Measurements from ENCODE around the gene HYI. TPM values are rescaled to one million over a fixed set of nuclear protein-coding genes. Genes with fewer than 3 reads are reported as not detected.
"Not testable (repeated sequence)": the region's sequence is repeated elsewhere in the genome, so short reads cannot be mapped to it uniquely, and the experiment has no call there.

HYI gene
- total and polyA plus RNA-seq, 2 donors from 2014 or later: 50.5 to 91.2 TPM

DNA sequence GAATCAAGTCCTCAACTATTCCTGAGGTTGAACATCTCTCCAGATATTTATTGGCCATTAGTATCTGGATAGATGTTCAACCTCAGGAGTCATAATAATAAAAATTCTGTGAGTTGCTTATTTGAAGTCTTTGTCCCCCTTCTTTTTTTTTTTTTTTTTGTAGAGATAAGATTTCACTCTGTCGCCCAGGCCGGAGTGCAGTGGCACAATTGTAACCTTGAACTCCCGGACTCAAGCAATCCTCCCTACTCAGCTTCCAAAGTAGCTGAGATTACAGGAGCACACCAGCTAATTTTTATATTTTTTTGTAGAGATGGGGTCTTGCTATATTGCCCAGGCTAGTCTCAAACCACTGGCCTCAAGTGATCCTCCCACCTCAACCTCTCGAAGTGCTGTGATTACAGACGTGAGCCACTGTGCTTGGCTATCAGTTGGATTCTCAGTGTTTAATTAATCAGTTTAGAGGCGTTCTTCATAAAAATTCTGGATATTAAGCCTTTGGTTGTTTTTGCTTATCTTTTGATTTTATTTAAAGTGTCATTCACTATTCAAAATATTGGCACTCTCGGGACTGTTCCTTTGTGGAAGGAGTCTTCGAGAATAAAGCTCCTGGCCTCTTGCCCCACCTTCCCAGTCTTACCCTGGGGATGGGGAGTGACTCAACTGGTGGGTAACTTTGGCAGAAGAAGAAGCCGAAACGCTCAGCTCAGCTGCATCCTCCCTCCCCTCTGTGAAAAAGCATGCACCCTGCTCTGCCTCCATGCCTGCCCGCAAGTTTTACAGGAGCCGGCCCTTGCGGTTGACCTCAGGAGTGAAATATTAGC, 11.2 kb upstream of the HYI start:
- FAIRE-seq (no peak), DNase-seq (no peak)
- TF ChIP-seq CTCF (IDR thresholded peaks at IDR 0.05; ENCODE audit: borderline replicate concordance, extremely low read depth, insufficient read depth): no peak
- no peak overlapping the region for H3K4me3 ChIP-seq (ENCODE audit: low read length in 3 of 3)
- H3K4me1 ChIP-seq (ENCODE audit: control insufficient read depth in 2 of 3, insufficient read depth in 2 of 3, low read depth in 1 of 3, low read length in 3 of 3): no peaks in the 10 kb centered on the region
- intact Hi-C loops (cut with DNase I): no loop called here
- H3K36me3 ChIP-seq (ENCODE audit: control insufficient read depth in 2 of 3, insufficient read depth in 3 of 3, low read length in 3 of 3): no peaks in the 10 kb centered on the region
- no peaks in the 10 kb centered on the region for H3K9me3 ChIP-seq (ENCODE audit: control insufficient read depth in 2 of 3, insufficient read depth in 1 of 3, low read length in 3 of 3)
- H3K9ac ChIP-seq (ENCODE audit: low read length in 3 of 3): no peak overlapping the region
- no peak overlapping the region for H3K27ac ChIP-seq (ENCODE audit: low read depth in 2 of 2, low read length in 2 of 2)
- H3K27me3 ChIP-seq (ENCODE audit: control insufficient read depth, insufficient read depth, low read length): no peaks in the 10 kb centered on the region

DNA sequence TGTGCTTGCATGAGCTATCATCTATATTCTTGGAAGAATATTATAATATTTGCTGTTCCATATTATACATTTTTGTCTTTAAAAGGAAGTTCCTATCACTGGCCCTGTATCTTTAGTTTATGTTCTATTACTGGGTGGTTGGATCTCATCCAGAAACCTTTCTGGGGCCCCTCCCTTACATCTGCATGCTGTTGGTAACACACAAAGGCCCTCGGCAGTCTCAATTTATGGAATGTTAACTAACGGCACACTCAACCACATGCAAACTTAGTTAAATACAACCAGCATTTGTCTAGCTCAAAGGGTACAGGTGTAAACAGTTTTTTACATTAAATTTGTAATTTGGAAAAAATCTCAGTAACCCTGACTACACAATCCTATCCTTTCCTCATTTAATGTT, 9.7 kb upstream of the HYI start:
- no peaks in the 10 kb centered on the region for H3K36me3 ChIP-seq (ENCODE audit: control insufficient read depth in 2 of 3, insufficient read depth in 3 of 3, low read length in 3 of 3)
- H3K4me1 ChIP-seq (ENCODE audit: control insufficient read depth in 2 of 3, insufficient read depth in 2 of 3, low read depth in 1 of 3, low read length in 3 of 3): no peaks in the 10 kb centered on the region
- no peak overlapping the region for H3K9ac ChIP-seq (ENCODE audit: low read length in 3 of 3)
- intact Hi-C loops (cut with DNase I): no loop called here
- no peak for FAIRE-seq
- no peaks in the 10 kb centered on the region for H3K9me3 ChIP-seq (ENCODE audit: control insufficient read depth in 2 of 3, insufficient read depth in 1 of 3, low read length in 3 of 3)
- H3K27ac ChIP-seq (ENCODE audit: low read depth in 2 of 2, low read length in 2 of 2): no peak overlapping the region
- no peak for TF ChIP-seq CTCF (IDR thresholded peaks at IDR 0.05; ENCODE audit: borderline replicate concordance, extremely low read depth, insufficient read depth)
- no peaks in the 10 kb centered on the region for H3K27me3 ChIP-seq (ENCODE audit: control insufficient read depth, insufficient read depth, low read length)
- DNase-seq: no peak
- H3K4me3 ChIP-seq (ENCODE audit: low read length in 3 of 3): no peak overlapping the region

DNA sequence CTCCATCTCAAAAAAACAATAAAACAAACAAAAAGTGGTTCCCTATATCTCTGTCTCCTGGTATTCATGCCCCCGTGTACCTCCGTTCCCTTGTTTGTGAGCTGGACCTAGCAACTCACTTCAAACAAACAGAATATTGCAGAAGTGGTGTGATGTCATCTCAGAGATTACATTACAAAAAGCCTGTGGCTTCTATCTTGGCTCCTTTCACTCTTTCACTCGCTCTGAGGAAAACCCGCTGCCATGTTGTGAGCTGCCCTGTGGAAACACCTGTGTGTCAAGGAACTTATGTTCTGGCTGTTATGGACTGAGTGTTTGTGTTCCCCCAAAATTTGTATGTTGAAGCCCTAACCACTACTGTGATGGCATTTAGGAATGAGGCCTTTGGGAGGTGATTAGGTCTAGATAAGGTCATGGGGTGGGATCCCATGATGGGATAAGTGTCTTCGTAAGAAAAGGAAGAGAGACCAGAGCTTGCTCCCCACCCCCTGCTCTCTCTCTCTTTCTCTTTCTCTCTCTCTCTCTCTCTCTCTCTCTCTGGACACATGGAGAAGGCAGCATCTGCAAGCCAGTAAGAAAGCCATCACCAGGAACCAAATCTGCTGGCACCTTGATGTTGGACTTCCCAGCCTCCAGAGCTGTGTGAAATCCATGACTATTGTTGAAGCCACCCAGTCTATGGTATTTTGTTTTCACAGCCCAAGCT, 7.4 kb upstream of the HYI start:
- Histone ChIP-seq H3K36me3 (ENCODE audit: control insufficient read depth in 2 of 3, insufficient read depth in 3 of 3, low read length in 3 of 3) (no peaks in the 10 kb centered on the region), H3K27me3 (ENCODE audit: control insufficient read depth, insufficient read depth, low read length) (no peaks in the 10 kb centered on the region), H3K27ac (ENCODE audit: low read depth in 2 of 2, low read length in 2 of 2) (no peak overlapping the region), H3K9me3 (ENCODE audit: control insufficient read depth in 2 of 3, insufficient read depth in 1 of 3, low read length in 3 of 3) (no peaks in the 10 kb centered on the region), H3K9ac (ENCODE audit: low read length in 3 of 3) (no peak overlapping the region), H3K4me3 (ENCODE audit: low read length in 3 of 3) (no peak overlapping the region), H3K4me1 (ENCODE audit: control insufficient read depth in 2 of 3, insufficient read depth in 2 of 3, low read depth in 1 of 3, low read length in 3 of 3) (no peaks in the 10 kb centered on the region)
- DNase-seq (no peak), FAIRE-seq (no peak)
- no peak for TF ChIP-seq CTCF (IDR thresholded peaks at IDR 0.05; ENCODE audit: borderline replicate concordance, extremely low read depth, insufficient read depth)
- intact Hi-C loops (cut with DNase I): no loop called here

GRCh38 chr1:43458379-43458778, 4.6 kb upstream of the HYI start:
- H3K27ac ChIP-seq (ENCODE audit: low read depth in 2 of 2, low read length in 2 of 2); H3K36me3 ChIP-seq (ENCODE audit: control insufficient read depth in 2 of 3, insufficient read depth in 3 of 3, low read length in 3 of 3); H3K4me1 ChIP-seq (ENCODE audit: control insufficient read depth in 2 of 3, insufficient read depth in 2 of 3, low read depth in 1 of 3, low read length in 3 of 3); H3K9me3 ChIP-seq (ENCODE audit: control insufficient read depth in 2 of 3, insufficient read depth in 1 of 3, low read length in 3 of 3); intact Hi-C loops (cut with DNase I); DNase-seq; H3K4me3 ChIP-seq (ENCODE audit: low read length in 3 of 3); H3K27me3 ChIP-seq (ENCODE audit: control insufficient read depth, insufficient read depth, low read length); FAIRE-seq; H3K9ac ChIP-seq (ENCODE audit: low read length in 3 of 3): not testable (repeated sequence)
